Measurements from ENCODE around the gene ARMH1. TPM values are rescaled to one million over a fixed set of nuclear protein-coding genes. Genes with fewer than 3 reads are reported as not detected.
A peak's percentile ranks its signal among the peaks of the same experiment; 100 is the strongest.

Gene ARMH1
- total and polyA plus RNA-seq, 7 experiments from 2014 or later, result 32.8 to 205 (median 71.8) TPM

- ChIA-PET POLR2A (interaction anchor here (0.6 to 2.8 kb wide), 10 partner anchors 8 to 1572 kb away, joined by 3 to 24 read pairs (median 6); partner anchors contain the start of genes MUTYH and TOE1), CTCF (interaction anchor here (0.6 to 1.8 kb wide), 2 partner anchors 23 to 28 kb away, joined by 3 to 5 read pairs; no protein-coding TSS in a partner anchor)
- peaks cover 13 to 34% (median 23%) of the 10 kb centered on the region in 7 donors for H3K4me1 Mint-ChIP-seq
- Histone ChIP-seq H3K9me3 (ENCODE audit: control insufficient read depth in 2 of 3, low read length in 3 of 3) (no peaks in the 10 kb centered on the region), H3K4me3 (ENCODE audit: low read length) (peak overlapping the region; percentile 81), H3K27ac (ENCODE audit: low read depth, low read length) (peak overlapping the region; percentile 76), H3K27me3 (ENCODE audit: control insufficient read depth in 2 of 2, insufficient read depth in 2 of 2, low read length in 2 of 2) (no peaks in the 10 kb centered on the region), H3K4me1 (ENCODE audit: control insufficient read depth in 2 of 2, insufficient read depth in 2 of 2, low read length in 2 of 2) (peaks cover 0 to 6% of the 10 kb centered on the region in 2 donors), H3K36me3 (ENCODE audit: control insufficient read depth in 2 of 3, insufficient read depth in 3 of 3, low read length in 3 of 3) (no peaks in the 10 kb centered on the region)
- H3K4me3 Mint-ChIP-seq, result peak overlapping the region; percentile 83 to 94 (median 91)
- no peaks in the 10 kb centered on the region for H3K9me3 Mint-ChIP-seq
- H3K27me3 Mint-ChIP-seq, result no peaks in the 10 kb centered on the region
- DNase-seq (peak in 1 of 9 donors; percentile 4), ATAC-seq (no peak)
- intact Hi-C loops (cut with micrococcal nuclease), result no loop called here
- H3K36me3 Mint-ChIP-seq, result no peaks in the 10 kb centered on the region
- peak overlapping the region; percentile 84 to 94 (median 91) for H3K27ac Mint-ChIP-seq
Observed at GRCh38 chr1:44672961-44673674, 1.4 kb upstream of the ARMH1 start.

GRCh38 chr1:44673675-44674112, 820 bp upstream of the ARMH1 start:
- Mint-ChIP-seq H3K27ac (peak overlapping the region; percentile 84 to 94 (median 91)), H3K4me1 (peaks cover 13 to 34% (median 23%) of the 10 kb centered on the region in 7 donors), H3K36me3 (no peaks in the 10 kb centered on the region), H3K9me3 (no peaks in the 10 kb centered on the region), H3K4me3 (peak overlapping the region; percentile 83 to 94 (median 91)), H3K27me3 (no peaks in the 10 kb centered on the region)
- ChIA-PET POLR2A (interaction anchor here (0.7 to 3.1 kb wide), 14 partner anchors 8 to 666 kb away, joined by 3 to 24 read pairs (median 6); partner anchors contain the start of genes DMAP1, MUTYH and TOE1), CTCF (interaction anchor here (0.6 to 1.8 kb wide), 2 partner anchors 23 to 57 kb away, joined by 3 to 5 read pairs; partner anchors contain the start of gene RNU5D-1)
- peak overlapping the region; percentile 76 for H3K27ac ChIP-seq (ENCODE audit: low read depth, low read length)
- ATAC-seq (no peak), DNase-seq (no peak)
- H3K27me3 ChIP-seq (ENCODE audit: control insufficient read depth in 2 of 2, insufficient read depth in 2 of 2, low read length in 2 of 2), result no peaks in the 10 kb centered on the region
- peak overlapping the region; percentile 81 for H3K4me3 ChIP-seq (ENCODE audit: low read length)
- H3K36me3 ChIP-seq (ENCODE audit: control insufficient read depth in 2 of 3, insufficient read depth in 3 of 3, low read length in 3 of 3), result no peaks in the 10 kb centered on the region
- intact Hi-C loops (cut with micrococcal nuclease), result loop anchor here (1.0 to 2.0 kb wide), 17 partner anchors 21 to 1573 kb away; partner anchors contain the start of genes DMAP1 (in 1 of the 2), ERI3 (in 1 of the 2), HECTD3 (in 1 of the 2) and MUTYH (in 1 of the 2)
- peaks cover 0 to 6% of the 10 kb centered on the region in 2 donors for H3K4me1 ChIP-seq (ENCODE audit: control insufficient read depth in 2 of 2, insufficient read depth in 2 of 2, low read length in 2 of 2)
- H3K9me3 ChIP-seq (ENCODE audit: control insufficient read depth in 2 of 3, low read length in 3 of 3), result no peaks in the 10 kb centered on the region

GRCh38 chr1:44675186-44675585, 672 bp downstream of the ARMH1 start:
- DNase-seq (no peak), ATAC-seq (no peak)
- intact Hi-C loops (cut with micrococcal nuclease), result loop anchor here (2.0 kb wide), 5 partner anchors 22 to 1572 kb away; partner anchors contain the start of gene RAD54L (in 1 of the 2)
- Histone ChIP-seq H3K36me3 (ENCODE audit: control insufficient read depth in 2 of 3, insufficient read depth in 3 of 3, low read length in 3 of 3) (no peaks in the 10 kb centered on the region), H3K4me3 (ENCODE audit: low read length) (peak overlapping the region; percentile 81), H3K4me1 (ENCODE audit: control insufficient read depth in 2 of 2, insufficient read depth in 2 of 2, low read length in 2 of 2) (peaks cover 0 to 6% of the 10 kb centered on the region in 2 donors), H3K27me3 (ENCODE audit: control insufficient read depth in 2 of 2, insufficient read depth in 2 of 2, low read length in 2 of 2) (no peaks in the 10 kb centered on the region), H3K9me3 (ENCODE audit: control insufficient read depth in 2 of 3, low read length in 3 of 3) (no peaks in the 10 kb centered on the region), H3K27ac (ENCODE audit: low read depth, low read length) (no peak overlapping the region)
- Mint-ChIP-seq H3K4me3 (peak overlapping the region in 9 of 10 donors; percentile 83 to 94 (median 90)), H3K36me3 (peaks cover 0 to 5% (median 0%) of the 10 kb centered on the region in 5 donors), H3K4me1 (peaks cover 13 to 34% (median 23%) of the 10 kb centered on the region in 7 donors), H3K27me3 (no peaks in the 10 kb centered on the region), H3K9me3 (no peaks in the 10 kb centered on the region), H3K27ac (peak overlapping the region; percentile 84 to 94 (median 91))
- ChIA-PET POLR2A (interaction anchor here (0.6 to 3.1 kb wide), 9 partner anchors 8 to 160 kb away, joined by 3 to 24 read pairs (median 6); no protein-coding TSS in a partner anchor), CTCF (interaction anchor here (0.6 to 2.0 kb wide), 3 partner anchors 21 to 1038 kb away, joined by 3 to 10 read pairs (median 5); no protein-coding TSS in a partner anchor)

GRCh38 chr1:44676484-44677200, 2.1 kb downstream of the ARMH1 start:
- DNase-seq (no peak), ATAC-seq (no peak)
- intact Hi-C loops (cut with micrococcal nuclease), result no loop called here
- ChIA-PET POLR2A (interaction anchor here (0.6 to 3.1 kb wide), 3 partner anchors 21 to 109 kb away, joined by 4 to 15 read pairs (median 4); no protein-coding TSS in a partner anchor), CTCF (interaction anchor here (1.8 to 2.0 kb wide), 2 partner anchors 20 to 24 kb away, joined by 5 to 10 read pairs; no protein-coding TSS in a partner anchor)
- Histone ChIP-seq H3K4me3 (ENCODE audit: low read length) (no peak overlapping the region), H3K27ac (ENCODE audit: low read depth, low read length) (no peak overlapping the region), H3K27me3 (ENCODE audit: control insufficient read depth in 2 of 2, insufficient read depth in 2 of 2, low read length in 2 of 2) (no peaks in the 10 kb centered on the region), H3K4me1 (ENCODE audit: control insufficient read depth in 2 of 2, insufficient read depth in 2 of 2, low read length in 2 of 2) (peaks cover 0 to 6% of the 10 kb centered on the region in 2 donors), H3K9me3 (ENCODE audit: control insufficient read depth in 2 of 3, low read length in 3 of 3) (no peaks in the 10 kb centered on the region), H3K36me3 (ENCODE audit: control insufficient read depth in 2 of 3, insufficient read depth in 3 of 3, low read length in 3 of 3) (no peaks in the 10 kb centered on the region)
- Mint-ChIP-seq H3K4me1 (peaks cover 13 to 29% (median 23%) of the 10 kb centered on the region in 7 donors), H3K36me3 (peaks cover 0 to 5% (median 0%) of the 10 kb centered on the region in 5 donors), H3K9me3 (peaks cover 0 to 1% (median 0%) of the 10 kb centered on the region in 11 donors), H3K27me3 (no peaks in the 10 kb centered on the region), H3K27ac (no peak overlapping the region), H3K4me3 (no peak overlapping the region)

- H3K27me3 Mint-ChIP-seq, result no peaks in the 10 kb centered on the region
- H3K4me1 ChIP-seq (ENCODE audit: control insufficient read depth in 2 of 2, insufficient read depth in 2 of 2, low read length in 2 of 2), result peaks cover 0 to 6% of the 10 kb centered on the region in 2 donors
- peaks cover 13 to 23% (median 18%) of the 10 kb centered on the region in 7 donors for H3K4me1 Mint-ChIP-seq
- H3K36me3 ChIP-seq (ENCODE audit: control insufficient read depth in 2 of 3, insufficient read depth in 3 of 3, low read length in 3 of 3), result no peaks in the 10 kb centered on the region
- intact Hi-C loops (cut with micrococcal nuclease), result no loop called here
- ChIA-PET CTCF (interaction anchor here (1.8 kb wide), 1 partner anchor 19 kb away, joined by 5 read pairs; no protein-coding TSS in a partner anchor), POLR2A (interaction anchor here (1.0 kb wide), 1 partner anchor 44 kb away, joined by 4 read pairs; no protein-coding TSS in a partner anchor)
- DNase-seq, result peak in 1 of 9 donors; percentile 10
- no peak overlapping the region for H3K4me3 Mint-ChIP-seq
- H3K27ac Mint-ChIP-seq, result no peak overlapping the region
- H3K36me3 Mint-ChIP-seq, result peaks cover 0 to 5% (median 0%) of the 10 kb centered on the region in 5 donors
- H3K4me3 ChIP-seq (ENCODE audit: low read length), result no peak overlapping the region
- ATAC-seq, result no peak
- no peaks in the 10 kb centered on the region for H3K27me3 ChIP-seq (ENCODE audit: control insufficient read depth in 2 of 2, insufficient read depth in 2 of 2, low read length in 2 of 2)
- no peak overlapping the region for H3K27ac ChIP-seq (ENCODE audit: low read depth, low read length)
- no peaks in the 10 kb centered on the region for H3K9me3 ChIP-seq (ENCODE audit: control insufficient read depth in 2 of 3, low read length in 3 of 3)
- peaks cover 0 to 2% (median 0%) of the 10 kb centered on the region in 11 donors for H3K9me3 Mint-ChIP-seq
Observed at GRCh38 chr1:44677201-44677766, 2.8 kb downstream of the ARMH1 start.

Data from naive thymus-derived CD4-positive, alpha-beta T cell (primary cell).